ENCODE results near the gene SFXN5.

SFXN5 gene

GRCh38 chr2:73063909-73064875, 7.3 kb downstream of the SFXN5 start:
- DNase-seq = no peak

GRCh38 chr2:73063472-73063871, 8.0 kb downstream of the SFXN5 start:
- intact Hi-C loops (cut with DNase I) = no loop called here
- DNase-seq = no peak

More at GRCh38 chr2:73063909-73064875, 7.3 kb downstream of the SFXN5 start:
- intact Hi-C loops (cut with DNase I) = no loop called here

GRCh38 chr2:73059106-73059505, 12.4 kb downstream of the SFXN5 start:
- intact Hi-C loops (cut with DNase I) = no loop called here
- DNase-seq = peak in 9 of 10 donors; percentile 48 to 92 (median 68)

- DNase-seq = peak in 1 of 10 donors; percentile 24
- intact Hi-C loops (cut with DNase I) = no loop called here
These were observed 16.5 kb downstream of the SFXN5 start for GRCh38 chr2:73054980-73055379.

- no peak for DNase-seq
- intact Hi-C loops (cut with DNase I) = no loop called here
These were observed 18.0 kb downstream of the SFXN5 start for GRCh38 chr2:73053316-73054114.

GRCh38 chr2:73050121-73050545, 21.4 kb downstream of the SFXN5 start:
- intact Hi-C loops (cut with DNase I) = no loop called here
- DNase-seq = no peak

GRCh38 chr2:73043929-73044832, 27.3 kb downstream of the SFXN5 start:
- no peak for DNase-seq
- intact Hi-C loops (cut with DNase I) = no loop called here

- DNase-seq = no peak
- intact Hi-C loops (cut with DNase I) = no loop called here
These were observed 28.2 kb downstream of the SFXN5 start for GRCh38 chr2:73043276-73043675.

GRCh38 chr2:73037947-73038585, 33.4 kb downstream of the SFXN5 start:
- intact Hi-C loops (cut with DNase I) = no loop called here
- DNase-seq = no peak

GRCh38 chr2:73036766-73037165, 34.7 kb downstream of the SFXN5 start:
- DNase-seq = no peak
- intact Hi-C loops (cut with DNase I) = no loop called here

GRCh38 chr2:73035899-73036711, 35.4 kb downstream of the SFXN5 start:
- DNase-seq = peak in 2 of 10 donors; percentile 43 to 45
- intact Hi-C loops (cut with DNase I) = no loop called here

GRCh38 chr2:73034661-73035375, 36.7 kb downstream of the SFXN5 start:
- no peak for DNase-seq
- intact Hi-C loops (cut with DNase I) = no loop called here

- intact Hi-C loops (cut with DNase I) = no loop called here
- no peak for DNase-seq
These were observed 37.6 kb downstream of the SFXN5 start for GRCh38 chr2:73033766-73034381.

- no peak for DNase-seq
- intact Hi-C loops (cut with DNase I) = no loop called here
These were observed 38.3 kb downstream of the SFXN5 start for GRCh38 chr2:73033142-73033765.

GRCh38 chr2:73032702-73033097, 38.8 kb downstream of the SFXN5 start:
- intact Hi-C loops (cut with DNase I) = no loop called here
- no peak for DNase-seq

- intact Hi-C loops (cut with DNase I) = no loop called here
- DNase-seq = no peak
These were observed 39.5 kb downstream of the SFXN5 start for GRCh38 chr2:73031725-73032701.

Measured in posterior cingulate gyrus (tissue), 11 donors.